Common myeloid progenitor, CD34-positive (primary cell): ENCODE measurements around the gene GABRG3.

Experiments used
- CTCF ChIA-PET: fragments of 350-600 bp; sonication (Branson Sonifier 250); formaldehyde crosslinking; loops from one replicate; lab custom pipeline; 2021; ENCODE audit warnings: antibody characterized with exemption; lab: Charles Lee
- POLR2A ChIA-PET: fragments of 350-600 bp; sonication (Branson Sonifier 250); formaldehyde crosslinking; loops from one replicate; lab custom pipeline; 2021; ENCODE audit warnings: antibody characterized with exemption; lab: Charles Lee
- DNase-seq, 3 donors: peaks; one replicate each; pipeline versions ENCODE4 v3.0.0 to v3.0.0-alpha.2; 2013
- H3K27ac ChIP-seq, 2 experiments: 1 replicate in 1 of 2; 2 replicates in 1 of 2; pipeline ENCODE4 v1.7.0; 2013; ENCODE audit warnings: inconsistent platforms in 2 of 2, low read length in 2 of 2, mild to moderate bottlenecking in 2 of 2, low read depth in 1 of 2, moderate library complexity in 1 of 2; ENCODE audit not compliant: severe bottlenecking in 2 of 2, insufficient read depth in 1 of 2, poor library complexity in 1 of 2
- H3K27me3 ChIP-seq, 5 experiments: replicated peaks in 2 of 5; 1 replicate in 3 of 5; 2 replicates in 2 of 5; pipeline versions ENCODE4 v1.6.1 to v1.7.0; 2013; ENCODE audit warnings: low read length in 4 of 5, mild to moderate bottlenecking in 2 of 5, moderate library complexity in 2 of 5, inconsistent platforms in 1 of 5; ENCODE audit not compliant: insufficient read depth in 5 of 5, control insufficient read depth in 4 of 5
- H3K36me3 ChIP-seq, 4 experiments: 1 replicate in 2 of 4; 2 replicates in 2 of 4; pipeline versions ENCODE4 v1.6.1 to v1.7.0; 2013; ENCODE audit warnings: low read length in 3 of 4, control low read depth in 1 of 4, mild to moderate bottlenecking in 1 of 4; ENCODE audit not compliant: control insufficient read depth in 4 of 4, insufficient read depth in 4 of 4
- H3K4me1 ChIP-seq, 4 experiments: 1 replicate in 3 of 4; 2 replicates in 1 of 4; pipeline versions ENCODE4 v1.6.1 to v1.7.1; 2013; ENCODE audit warnings: low read length in 3 of 4, mild to moderate bottlenecking in 3 of 4, control low read depth in 1 of 4, inconsistent platforms in 1 of 4, moderate library complexity in 1 of 4; ENCODE audit not compliant: control insufficient read depth in 4 of 4, insufficient read depth in 4 of 4; ENCODE audit errors: control extremely low read depth in 1 of 4
- H3K4me3 ChIP-seq, 7 experiments: 1 replicate in 4 of 7; 2 replicates in 3 of 7; pipeline versions ENCODE4 v1.5.1 to v1.7.0; 2013; ENCODE audit warnings: mild to moderate bottlenecking in 7 of 7, low read length in 6 of 7, moderate library complexity in 6 of 7, inconsistent platforms in 2 of 7, low read depth in 2 of 7, control low read depth in 1 of 7; ENCODE audit not compliant: insufficient read depth in 4 of 7, control insufficient read depth in 1 of 7; ENCODE audit errors: extremely low read depth in 1 of 7
- H3K9me3 ChIP-seq, 5 experiments: 1 replicate in 4 of 5; 2 replicates in 1 of 5; pipeline versions ENCODE4 v1.6.1 to v1.7.1; 2013; ENCODE audit warnings: low read length in 4 of 5, mild to moderate bottlenecking in 2 of 5, inconsistent platforms in 1 of 5, low read depth in 1 of 5, moderate library complexity in 1 of 5; ENCODE audit not compliant: control insufficient read depth in 4 of 5, insufficient read depth in 2 of 5; ENCODE audit errors: control extremely low read depth in 1 of 5
- WGBS: methylation state at CpG from one replicate; pipeline ENCODE4 v1.1.5; 2013; ENCODE audit not compliant: insufficient coverage; 5-methylcytosine and 5-hydroxymethylcytosine counted together

GABRG3 gene

GRCh38 chr15:27254055-27254454 lies 283.1 kb downstream of the GABRG3 start:
- Histone ChIP-seq H3K36me3 (no peaks in the 10 kb centered on the region), H3K9me3 (no peaks in the 10 kb centered on the region), H3K27ac (no peak overlapping the region), H3K4me1 (no peaks in the 10 kb centered on the region), H3K27me3 (no peaks in the 10 kb centered on the region), H3K4me3 (no peak overlapping the region)
- POLR2A ChIA-PET: no interaction called here
- WGBS: 87% methylated on average over 6 of the region's 9 CpGs
- CTCF ChIA-PET: no interaction called here
- no peak for DNase-seq

GRCh38 chr15:27254801-27255200 lies 283.8 kb downstream of the GABRG3 start:
- Histone ChIP-seq H3K4me3 (no peak overlapping the region), H3K9me3 (no peaks in the 10 kb centered on the region), H3K27ac (no peak overlapping the region), H3K36me3 (no peaks in the 10 kb centered on the region), H3K4me1 (no peaks in the 10 kb centered on the region), H3K27me3 (no peaks in the 10 kb centered on the region)
- ChIA-PET CTCF (no interaction called here), POLR2A (no interaction called here)
- DNase-seq: no peak
- WGBS: 68% methylated on average over 3 of the region's 3 CpGs

DNA sequence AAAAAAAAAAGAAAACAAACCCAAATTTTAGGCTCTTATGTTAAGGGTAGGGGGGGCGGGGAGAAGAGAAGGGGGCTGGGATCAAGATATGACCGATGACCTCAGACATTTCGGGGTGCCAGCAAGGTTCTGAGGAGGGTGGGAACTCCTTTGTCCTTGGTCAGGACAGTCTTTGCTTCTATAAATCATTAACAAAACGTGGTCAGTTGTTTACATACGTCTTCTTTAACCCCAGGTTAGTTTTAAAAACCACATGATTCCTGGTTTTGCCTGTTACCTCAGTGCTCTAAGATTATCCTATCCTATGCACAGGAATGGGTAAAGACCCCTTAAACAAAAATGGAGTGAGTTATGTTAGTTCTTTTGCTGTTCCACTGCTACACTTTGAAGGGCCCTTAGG lies 285.5 kb downstream of the GABRG3 start:
- ChIA-PET POLR2A (no interaction called here), CTCF (no interaction called here)
- H3K4me1 ChIP-seq: no peaks in the 10 kb centered on the region
- WGBS: 84% methylated on average over 5 of the region's 5 CpGs
- H3K27me3 ChIP-seq: no peaks in the 10 kb centered on the region
- no peak overlapping the region for H3K27ac ChIP-seq
- H3K4me3 ChIP-seq: no peak overlapping the region
- no peaks in the 10 kb centered on the region for H3K36me3 ChIP-seq
- H3K9me3 ChIP-seq: no peaks in the 10 kb centered on the region
- no peak for DNase-seq

GRCh38 chr15:27258287-27258686 lies 287.3 kb downstream of the GABRG3 start:
- 62% methylated on average over 4 of the region's 4 CpGs for WGBS
- ChIA-PET POLR2A (no interaction called here), CTCF (no interaction called here)
- Histone ChIP-seq H3K4me3 (no peak overlapping the region), H3K36me3 (no peaks in the 10 kb centered on the region), H3K9me3 (no peaks in the 10 kb centered on the region), H3K4me1 (no peaks in the 10 kb centered on the region), H3K27me3 (peaks cover 0 to 3% (median 0%) of the 10 kb centered on the region in 5 experiments), H3K27ac (no peak overlapping the region)
- no peak for DNase-seq

DNA sequence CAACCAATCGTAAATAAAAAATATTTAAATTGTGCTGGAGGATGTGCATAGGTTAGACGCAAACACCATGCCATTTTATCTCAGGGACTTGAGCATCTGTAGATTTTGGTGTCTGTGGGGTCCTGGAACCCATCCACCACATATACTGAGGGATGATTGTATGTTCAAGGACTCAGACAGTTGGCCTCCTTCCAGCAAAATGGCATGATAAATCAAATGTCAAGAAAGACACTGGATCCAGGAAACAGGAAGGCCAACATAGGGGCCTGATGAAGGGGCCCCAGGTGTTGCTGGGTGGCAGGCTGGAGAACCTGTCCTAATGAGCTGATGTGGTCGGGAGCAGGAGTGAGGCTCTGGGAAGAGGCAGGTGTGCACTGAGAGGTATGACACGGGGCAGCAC lies 289.5 kb downstream of the GABRG3 start:
- no peak overlapping the region for H3K27ac ChIP-seq
- ChIA-PET POLR2A (no interaction called here), CTCF (no interaction called here)
- H3K9me3 ChIP-seq: no peaks in the 10 kb centered on the region
- H3K4me1 ChIP-seq: no peaks in the 10 kb centered on the region
- peaks cover 0 to 7% (median 0%) of the 10 kb centered on the region in 5 experiments for H3K27me3 ChIP-seq
- DNase-seq: no peak
- no peaks in the 10 kb centered on the region for H3K36me3 ChIP-seq
- 96% methylated on average over 3 of the region's 4 CpGs for WGBS
- H3K4me3 ChIP-seq: no peak overlapping the region

- 79% methylated on average over 2 of the region's 3 CpGs for WGBS
- H3K4me1 ChIP-seq: no peaks in the 10 kb centered on the region
- H3K27me3 ChIP-seq: peaks cover 0 to under 1% (median 0%) of the 10 kb centered on the region in 5 experiments
- no peaks in the 10 kb centered on the region for H3K36me3 ChIP-seq
- no peak overlapping the region for H3K4me3 ChIP-seq
- no peak overlapping the region for H3K27ac ChIP-seq
- H3K9me3 ChIP-seq: no peaks in the 10 kb centered on the region
- ChIA-PET CTCF (no interaction called here), POLR2A (no interaction called here)
- DNase-seq: no peak
Observed at GRCh38 chr15:27268923-27269322, 297.9 kb downstream of the GABRG3 start.

GRCh38 chr15:27271258-27271657 lies 300.3 kb downstream of the GABRG3 start:
- WGBS: 89% methylated on average over 13 of the region's 15 CpGs
- Histone ChIP-seq H3K9me3 (no peaks in the 10 kb centered on the region), H3K27me3 (no peaks in the 10 kb centered on the region), H3K36me3 (no peaks in the 10 kb centered on the region), H3K4me3 (no peak overlapping the region), H3K27ac (no peak overlapping the region), H3K4me1 (no peaks in the 10 kb centered on the region)
- no peak for DNase-seq
- CTCF ChIA-PET: no interaction called here
- POLR2A ChIA-PET: no interaction called here
